ENCODE results near the gene GAGE12H.
"Not testable (repeated sequence)": the region's sequence is repeated elsewhere in the genome, so short reads cannot be mapped to it uniquely, and the experiment has no call there.

The GAGE12H gene

DNA sequence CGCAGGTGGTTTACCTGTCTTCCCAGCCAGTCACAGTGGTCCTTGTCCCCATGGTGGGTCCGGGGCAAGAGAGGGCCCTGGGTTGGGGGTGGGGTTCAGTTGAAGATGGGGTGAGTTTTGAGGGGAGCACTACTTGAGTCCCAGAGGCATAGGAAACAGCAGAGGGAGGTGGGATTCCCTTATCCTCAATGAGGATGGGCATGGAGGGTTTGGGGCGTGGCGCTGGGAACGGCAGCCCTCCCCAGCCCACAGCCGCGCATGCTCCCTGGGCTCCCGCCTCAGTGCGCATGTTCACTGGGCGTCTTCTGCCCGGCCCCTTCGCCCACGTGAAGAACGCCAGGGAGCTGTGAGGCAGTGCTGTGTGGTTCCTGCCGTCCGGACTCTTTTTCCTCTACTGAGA is at the start of gene GAGE12H:
Gene GAGE12H, plus strand, starts transcription at position 301 of the 400 bp plus-strand sequence. CDS start 1,155 bp downstream, outside the sequence.
- DNase-seq, result not testable (repeated sequence)

DNA sequence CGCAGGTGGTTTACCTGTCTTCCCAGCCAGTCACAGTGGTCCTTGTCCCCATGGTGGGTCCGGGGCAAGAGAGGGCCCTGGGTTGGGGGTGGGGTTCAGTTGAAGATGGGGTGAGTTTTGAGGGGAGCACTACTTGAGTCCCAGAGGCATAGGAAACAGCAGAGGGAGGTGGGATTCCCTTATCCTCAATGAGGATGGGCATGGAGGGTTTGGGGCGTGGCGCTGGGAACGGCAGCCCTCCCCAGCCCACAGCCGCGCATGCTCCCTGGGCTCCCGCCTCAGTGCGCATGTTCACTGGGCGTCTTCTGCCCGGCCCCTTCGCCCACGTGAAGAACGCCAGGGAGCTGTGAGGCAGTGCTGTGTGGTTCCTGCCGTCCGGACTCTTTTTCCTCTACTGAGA is 47.9 kb upstream of the GAGE12H start, which contains the start of gene GAGE12C:
Gene GAGE12C, plus strand, starts transcription at position 301 of the 400 bp plus-strand sequence. CDS start 1,155 bp downstream, outside the sequence.
- not testable (repeated sequence) for DNase-seq

DNA sequence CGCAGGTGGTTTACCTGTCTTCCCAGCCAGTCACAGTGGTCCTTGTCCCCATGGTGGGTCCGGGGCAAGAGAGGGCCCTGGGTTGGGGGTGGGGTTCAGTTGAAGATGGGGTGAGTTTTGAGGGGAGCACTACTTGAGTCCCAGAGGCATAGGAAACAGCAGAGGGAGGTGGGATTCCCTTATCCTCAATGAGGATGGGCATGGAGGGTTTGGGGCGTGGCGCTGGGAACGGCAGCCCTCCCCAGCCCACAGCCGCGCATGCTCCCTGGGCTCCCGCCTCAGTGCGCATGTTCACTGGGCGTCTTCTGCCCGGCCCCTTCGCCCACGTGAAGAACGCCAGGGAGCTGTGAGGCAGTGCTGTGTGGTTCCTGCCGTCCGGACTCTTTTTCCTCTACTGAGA is 38.3 kb upstream of the GAGE12H start, which contains the start of gene GAGE12D:
Gene GAGE12D, plus strand, starts transcription at position 301 of the 400 bp plus-strand sequence. CDS start 1,155 bp downstream, outside the sequence.
- not testable (repeated sequence) for DNase-seq

DNA sequence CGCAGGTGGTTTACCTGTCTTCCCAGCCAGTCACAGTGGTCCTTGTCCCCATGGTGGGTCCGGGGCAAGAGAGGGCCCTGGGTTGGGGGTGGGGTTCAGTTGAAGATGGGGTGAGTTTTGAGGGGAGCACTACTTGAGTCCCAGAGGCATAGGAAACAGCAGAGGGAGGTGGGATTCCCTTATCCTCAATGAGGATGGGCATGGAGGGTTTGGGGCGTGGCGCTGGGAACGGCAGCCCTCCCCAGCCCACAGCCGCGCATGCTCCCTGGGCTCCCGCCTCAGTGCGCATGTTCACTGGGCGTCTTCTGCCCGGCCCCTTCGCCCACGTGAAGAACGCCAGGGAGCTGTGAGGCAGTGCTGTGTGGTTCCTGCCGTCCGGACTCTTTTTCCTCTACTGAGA is 28.8 kb upstream of the GAGE12H start, which contains the start of gene GAGE12E:
Gene GAGE12E, plus strand, starts transcription at position 301 of the 400 bp plus-strand sequence. CDS start 1,155 bp downstream, outside the sequence.
- DNase-seq, result not testable (repeated sequence)

DNA sequence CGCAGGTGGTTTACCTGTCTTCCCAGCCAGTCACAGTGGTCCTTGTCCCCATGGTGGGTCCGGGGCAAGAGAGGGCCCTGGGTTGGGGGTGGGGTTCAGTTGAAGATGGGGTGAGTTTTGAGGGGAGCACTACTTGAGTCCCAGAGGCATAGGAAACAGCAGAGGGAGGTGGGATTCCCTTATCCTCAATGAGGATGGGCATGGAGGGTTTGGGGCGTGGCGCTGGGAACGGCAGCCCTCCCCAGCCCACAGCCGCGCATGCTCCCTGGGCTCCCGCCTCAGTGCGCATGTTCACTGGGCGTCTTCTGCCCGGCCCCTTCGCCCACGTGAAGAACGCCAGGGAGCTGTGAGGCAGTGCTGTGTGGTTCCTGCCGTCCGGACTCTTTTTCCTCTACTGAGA is 19.2 kb upstream of the GAGE12H start, which contains the start of gene GAGE12F:
Gene GAGE12F, plus strand, starts transcription at position 301 of the 400 bp plus-strand sequence. CDS start 1,155 bp downstream, outside the sequence.
- DNase-seq, result not testable (repeated sequence)

- not testable (repeated sequence) for DNase-seq
Measured at GRCh38 chrX:49568728-49569127, 11.0 kb upstream of the GAGE12H start.

GRCh38 chrX:49569152-49569551 is 10.6 kb upstream of the GAGE12H start:
- DNase-seq, result not testable (repeated sequence)

- not testable (repeated sequence) for DNase-seq
Measured at GRCh38 chrX:49570100-49570499, 9.6 kb upstream of the GAGE12H start, which contains the start of gene GAGE12G. Gene GAGE12G (plus strand): TSS chrX:49570400. CDS start chrX:49571555, 1,155 bp downstream.

- not testable (repeated sequence) for DNase-seq
Measured at GRCh38 chrX:49589196-49589595, 9.4 kb downstream of the GAGE12H start, which contains the start of gene GAGE2A. Gene GAGE2A (plus strand): TSS chrX:49589496. CDS start chrX:49590651, 1,155 bp downstream.

- DNase-seq, result not testable (repeated sequence)
Measured at GRCh38 chrX:49589769-49590478, 10.2 kb downstream of the GAGE12H start.

GRCh38 chrX:49590488-49590887 is 10.7 kb downstream of the GAGE12H start:
- not testable (repeated sequence) for DNase-seq

DNA sequence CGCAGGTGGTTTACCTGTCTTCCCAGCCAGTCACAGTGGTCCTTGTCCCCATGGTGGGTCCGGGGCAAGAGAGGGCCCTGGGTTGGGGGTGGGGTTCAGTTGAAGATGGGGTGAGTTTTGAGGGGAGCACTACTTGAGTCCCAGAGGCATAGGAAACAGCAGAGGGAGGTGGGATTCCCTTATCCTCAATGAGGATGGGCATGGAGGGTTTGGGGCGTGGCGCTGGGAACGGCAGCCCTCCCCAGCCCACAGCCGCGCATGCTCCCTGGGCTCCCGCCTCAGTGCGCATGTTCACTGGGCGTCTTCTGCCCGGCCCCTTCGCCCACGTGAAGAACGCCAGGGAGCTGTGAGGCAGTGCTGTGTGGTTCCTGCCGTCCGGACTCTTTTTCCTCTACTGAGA is 19.0 kb downstream of the GAGE12H start, which contains the start of gene GAGE1:
Gene GAGE1, plus strand, starts transcription at position 301 of the 400 bp plus-strand sequence. CDS start 1,155 bp downstream, outside the sequence.
- DNase-seq, result not testable (repeated sequence)

DNA sequence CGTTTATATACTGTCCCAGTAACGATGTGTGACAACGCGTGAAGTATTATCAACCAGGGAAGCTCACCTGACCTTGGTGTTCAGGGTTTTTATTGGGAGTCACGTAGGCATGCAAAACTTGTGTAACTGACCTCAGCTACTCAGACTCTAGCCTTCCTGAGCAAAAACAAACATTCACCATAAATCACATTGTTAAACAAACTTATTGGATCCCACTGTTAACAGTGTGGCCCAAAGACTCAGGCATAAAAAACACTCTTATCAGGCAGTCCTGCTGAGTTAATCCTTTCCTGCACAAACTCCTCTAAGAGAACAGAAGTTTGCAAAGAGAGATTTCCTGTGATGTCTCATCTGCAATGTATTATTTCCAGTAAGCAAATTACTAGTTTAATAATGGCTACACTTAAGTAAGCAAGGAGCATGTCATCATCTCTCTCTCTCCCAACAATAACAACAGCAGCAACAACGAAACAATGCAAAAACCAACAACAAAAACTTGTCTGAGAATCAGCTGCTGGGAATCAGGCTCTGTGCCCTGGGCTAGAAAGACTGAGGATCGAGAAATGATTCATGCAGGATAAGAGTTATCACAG is 31.1 kb downstream of the GAGE12H start:
- no peak for DNase-seq

GRCh38 chrX:49618574-49618973 is 38.8 kb downstream of the GAGE12H start:
- DNase-seq, result no peak

DNA sequence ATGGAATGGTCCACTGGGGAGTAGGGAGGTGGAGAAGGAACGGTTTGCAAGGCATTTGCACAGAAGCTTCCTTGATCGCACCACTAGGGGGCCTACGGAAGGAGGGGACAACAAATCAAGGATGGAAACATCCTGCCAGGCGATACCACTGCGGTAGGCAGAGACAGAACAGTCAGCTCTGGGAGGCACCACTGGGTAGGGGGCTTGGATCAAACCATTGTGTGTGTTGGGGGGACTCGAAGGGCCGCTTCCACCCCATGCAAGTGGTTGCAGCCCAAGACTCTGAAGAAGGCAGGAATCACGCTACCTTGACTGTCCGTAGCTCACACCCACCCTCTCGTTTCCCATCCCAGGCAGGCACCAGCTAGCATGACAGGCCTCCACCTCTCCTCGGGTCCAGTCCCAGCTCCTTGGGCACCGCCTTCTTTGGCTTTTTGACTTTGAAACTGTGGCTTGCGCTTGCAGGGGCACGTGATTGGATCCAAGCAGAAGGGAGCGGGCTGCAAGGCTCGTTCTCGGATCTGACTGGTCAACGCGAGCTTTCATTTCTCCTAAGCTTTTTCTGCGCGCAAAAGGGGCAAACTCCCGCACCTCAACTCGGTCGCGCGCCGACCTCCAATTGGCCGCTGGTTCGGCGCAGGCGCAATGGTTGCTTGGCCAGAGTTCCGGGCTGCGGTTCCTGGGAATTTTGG is 47.5 kb downstream of the GAGE12H start:
- no peak for DNase-seq

All from hippocampal formation (tissue), 2 donors.